HG03354 (cell line): Measurements from ENCODE around the gene FTCD.
"Not testable (repeated sequence)": the region's sequence is repeated elsewhere in the genome, so short reads cannot be mapped to it uniquely, and the experiment has no call there.

Experiments used
- ATAC-seq: cut with Tn5 transposase; IDR thresholded peaks from one replicate; pipeline ENCODE4 v1.9.1; 2021; ENCODE audit warnings: mild to moderate bottlenecking; ENCODE audit not compliant: unreplicated experiment, poor library complexity, severe bottlenecking

Gene FTCD

DNA sequence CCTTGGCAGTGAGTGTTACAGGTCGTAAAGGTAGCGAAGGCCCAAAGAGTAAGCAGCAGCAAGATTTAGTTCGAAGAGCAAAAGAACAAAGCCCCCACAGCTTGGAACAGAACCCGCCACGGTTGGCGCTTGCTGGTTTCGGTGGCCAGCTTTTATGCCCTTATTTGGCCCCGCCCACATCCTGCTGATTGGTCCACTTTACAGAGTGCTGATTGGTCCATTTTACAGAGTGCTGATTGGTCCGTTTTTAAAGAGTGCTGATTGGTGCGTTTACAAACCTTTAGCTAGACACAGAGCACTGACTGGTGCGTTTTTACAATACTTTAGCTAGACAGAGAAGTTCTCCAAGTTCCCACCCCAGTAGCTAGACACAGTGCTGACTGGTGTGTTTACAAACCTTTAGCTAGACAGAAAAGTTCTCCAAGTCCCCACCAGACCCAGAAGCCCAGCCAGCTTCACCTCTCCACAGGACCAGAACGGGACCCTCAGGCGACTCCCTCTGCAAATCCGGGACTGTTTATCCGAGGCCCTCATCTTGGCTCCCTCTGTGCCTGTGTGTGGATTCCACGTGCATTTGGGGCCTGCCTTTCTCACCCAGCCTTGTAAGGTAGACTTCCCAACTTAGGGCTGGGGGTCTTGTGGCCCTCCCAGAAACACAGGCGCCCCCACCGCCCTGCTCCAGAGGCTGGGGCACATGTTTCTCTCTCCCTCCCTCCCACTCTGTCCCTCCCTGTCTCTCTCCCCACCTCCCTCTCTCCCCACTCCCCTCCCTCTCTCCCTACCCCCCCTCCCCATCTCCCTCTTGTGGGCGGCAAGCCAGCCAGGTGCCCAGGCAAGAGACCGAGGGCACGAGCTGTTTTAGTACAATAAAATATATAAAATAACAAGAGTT is 12.6 kb downstream of the FTCD start:
- ATAC-seq, result no peak

DNA sequence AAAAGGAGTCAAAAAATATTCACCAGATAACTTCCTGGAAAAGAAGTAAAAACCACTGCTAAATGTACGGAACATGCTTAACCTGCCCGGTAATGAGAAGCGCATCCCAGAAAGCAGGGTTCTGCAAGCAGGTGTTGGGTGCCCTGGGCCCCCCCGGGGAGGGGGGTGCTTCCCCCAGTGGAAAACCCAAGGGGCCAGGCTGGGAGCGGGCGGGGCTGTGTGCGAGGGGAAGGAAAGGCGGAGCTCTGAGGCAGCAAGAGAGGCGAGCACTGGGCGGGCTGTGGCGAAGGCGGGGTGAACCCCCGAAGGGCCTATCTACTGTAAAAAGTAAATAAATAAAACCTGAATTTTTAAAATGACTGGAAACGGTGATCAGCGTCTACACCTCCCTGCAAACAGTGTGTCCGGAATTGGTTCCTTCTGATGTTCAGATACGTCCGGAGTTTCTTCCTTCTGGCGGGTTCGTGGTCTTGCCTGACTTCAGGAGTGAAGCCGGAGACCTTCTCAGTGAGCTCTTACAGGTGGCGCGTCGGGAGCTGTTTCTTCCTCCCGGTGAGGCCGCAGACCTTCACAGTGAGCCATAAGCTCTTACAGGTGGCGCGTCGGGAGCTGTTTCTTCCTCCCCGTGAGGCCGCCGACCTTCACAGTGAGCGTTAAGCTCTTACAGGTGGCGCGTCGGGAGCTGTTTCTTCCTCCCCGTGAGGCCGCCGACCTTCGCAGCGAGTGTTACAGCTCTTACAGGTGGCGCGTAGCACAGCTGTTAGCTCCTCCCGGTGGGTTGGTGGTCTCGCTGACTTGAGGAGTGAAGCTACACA is 13.4 kb downstream of the FTCD start:
- no peak for ATAC-seq

DNA sequence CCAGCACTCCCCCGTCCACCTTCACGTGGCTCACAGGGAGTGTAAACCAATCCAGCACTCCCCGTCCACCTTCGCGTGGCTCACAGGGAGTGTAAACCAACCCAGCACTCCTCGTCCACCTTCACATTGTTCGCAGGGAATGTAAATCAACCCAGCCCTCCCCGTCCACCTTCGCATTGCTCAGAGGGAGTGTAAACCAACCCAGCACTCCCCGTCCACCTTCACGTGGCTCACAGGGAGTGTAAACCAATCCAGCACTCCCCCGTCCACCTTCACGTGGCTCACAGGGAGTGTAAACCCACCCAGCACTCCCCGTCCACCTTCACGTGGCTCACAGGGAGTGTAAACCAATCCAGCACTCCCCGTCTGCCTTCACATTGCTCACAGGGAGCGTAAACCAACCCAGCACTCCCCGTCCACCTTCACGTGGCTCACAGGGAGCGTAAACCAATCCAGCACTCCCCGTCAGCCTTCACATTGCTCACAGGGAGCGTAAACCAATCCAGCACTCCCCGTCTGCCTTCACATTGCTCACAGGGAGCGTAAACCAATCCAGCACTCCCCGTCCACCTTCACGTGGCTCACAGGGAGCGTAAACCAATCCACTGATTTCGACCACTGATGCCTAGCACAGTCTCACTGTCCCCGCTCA is 14.9 kb downstream of the FTCD start:
- not testable (repeated sequence) for ATAC-seq

DNA sequence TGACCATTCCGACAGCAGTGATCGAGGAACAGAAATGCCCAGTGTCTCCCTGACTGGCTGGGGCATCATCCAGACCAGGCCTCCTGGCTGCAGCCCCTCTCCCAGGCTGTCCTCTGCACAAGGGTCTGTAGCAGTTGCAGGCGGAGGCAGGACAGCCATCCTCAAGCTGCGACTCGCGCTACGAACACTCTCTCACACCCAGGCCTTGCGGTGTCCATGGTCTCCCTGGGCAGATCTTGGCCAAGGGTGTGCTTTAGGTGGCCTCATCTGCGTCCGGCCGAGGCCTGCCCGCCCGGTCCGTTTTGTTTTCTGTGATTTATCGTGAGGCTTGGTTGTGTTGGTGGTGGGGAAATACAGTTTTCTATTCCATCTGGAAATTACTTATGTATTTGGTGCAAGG is 15.7 kb downstream of the FTCD start:
- no peak for ATAC-seq

- ATAC-seq, result no peak
These were observed 16.9 kb downstream of the FTCD start for GRCh38 chr21:46138383-46138970.

- no peak for ATAC-seq
These were observed 17.5 kb downstream of the FTCD start for GRCh38 chr21:46137908-46138307.

DNA sequence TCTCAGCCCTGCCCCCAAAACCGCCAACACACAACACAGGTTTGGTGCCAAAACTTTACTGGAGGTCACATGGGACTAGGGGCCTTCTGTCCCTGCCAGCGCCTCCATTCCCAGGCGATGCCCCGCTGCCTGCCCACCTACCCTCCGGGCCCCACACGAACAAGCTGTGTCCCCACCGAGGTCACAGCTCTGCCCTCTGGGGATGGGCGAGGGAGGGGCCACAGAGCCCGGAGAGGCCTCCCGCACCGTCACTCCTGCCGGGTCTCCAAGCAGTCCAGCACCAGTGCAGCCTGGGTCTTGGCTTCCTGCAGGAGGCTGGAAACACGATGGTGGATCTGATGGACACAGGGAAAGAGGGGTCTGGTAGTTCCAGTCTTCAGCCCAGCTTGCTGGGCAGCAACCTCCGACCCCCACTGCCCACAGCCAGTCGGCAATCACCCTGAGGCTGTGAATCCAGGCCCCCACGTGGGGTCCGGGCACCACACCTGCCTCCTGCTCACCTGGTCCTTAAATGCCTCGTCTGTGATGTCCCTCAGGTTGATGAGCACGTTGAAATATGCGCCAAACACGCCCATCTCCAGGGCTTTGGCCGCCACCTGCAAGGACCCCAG is 18.5 kb downstream of the FTCD start:
- ATAC-seq, result no peak

- no peak for ATAC-seq
These were observed 19.5 kb downstream of the FTCD start for GRCh38 chr21:46135782-46136395.

GRCh38 chr21:46131838-46132651 is 23.3 kb downstream of the FTCD start:
- ATAC-seq, result no peak

DNA sequence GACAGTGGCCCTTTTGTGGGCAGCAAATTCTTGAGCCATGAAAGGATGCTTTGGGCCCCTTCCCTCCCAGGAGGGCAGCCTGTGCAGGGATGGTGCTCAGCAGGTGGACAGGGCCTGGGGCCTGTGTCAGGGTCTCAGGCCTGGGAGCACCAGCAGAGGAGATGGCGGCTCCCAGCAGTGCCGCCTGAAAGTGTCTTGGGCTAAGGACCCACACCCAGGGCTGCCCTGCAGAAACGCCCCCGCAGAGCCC is 23.9 kb downstream of the FTCD start:
- no peak for ATAC-seq

DNA sequence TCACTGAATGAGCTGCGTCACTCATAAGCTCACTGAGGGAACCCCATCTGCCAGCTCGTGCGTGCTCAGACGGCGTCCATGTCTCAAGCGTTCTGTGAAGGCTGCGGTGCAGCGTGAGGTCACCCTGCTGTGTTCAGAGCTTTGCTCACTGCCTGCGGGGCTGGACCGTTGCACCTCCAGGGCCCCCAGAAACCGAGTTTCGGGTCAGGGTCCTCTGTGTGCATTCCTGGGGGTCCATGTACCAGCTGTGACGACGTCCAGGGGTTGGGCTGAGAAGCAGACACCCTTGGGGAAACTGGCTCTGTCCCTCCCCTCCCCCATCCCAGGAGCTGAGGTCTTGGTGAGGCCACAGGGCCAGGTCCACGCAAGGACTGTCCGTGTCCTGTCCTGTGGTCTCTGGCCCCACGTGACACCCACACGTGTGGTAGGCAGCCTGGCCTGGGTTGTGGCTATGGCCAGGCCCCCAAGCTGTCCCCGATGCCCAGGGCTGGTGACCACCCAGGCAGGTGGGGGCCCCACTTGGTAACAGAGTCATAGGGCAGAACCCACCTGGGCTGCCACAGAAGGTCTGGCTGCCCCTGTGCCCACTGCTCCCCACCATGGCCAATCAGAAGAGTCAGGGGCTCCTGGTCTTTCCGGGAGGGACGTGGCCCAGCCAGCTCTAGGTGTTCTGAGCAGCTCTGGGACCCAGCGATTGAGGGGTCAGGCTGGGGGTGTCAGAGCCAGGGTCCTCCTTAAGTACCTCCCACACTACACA is 24.4 kb downstream of the FTCD start:
- ATAC-seq, result no peak

GRCh38 chr21:46129846-46130651 is 25.3 kb downstream of the FTCD start:
- no peak for ATAC-seq

GRCh38 chr21:46128933-46129571 is 26.3 kb downstream of the FTCD start:
- no peak for ATAC-seq

DNA sequence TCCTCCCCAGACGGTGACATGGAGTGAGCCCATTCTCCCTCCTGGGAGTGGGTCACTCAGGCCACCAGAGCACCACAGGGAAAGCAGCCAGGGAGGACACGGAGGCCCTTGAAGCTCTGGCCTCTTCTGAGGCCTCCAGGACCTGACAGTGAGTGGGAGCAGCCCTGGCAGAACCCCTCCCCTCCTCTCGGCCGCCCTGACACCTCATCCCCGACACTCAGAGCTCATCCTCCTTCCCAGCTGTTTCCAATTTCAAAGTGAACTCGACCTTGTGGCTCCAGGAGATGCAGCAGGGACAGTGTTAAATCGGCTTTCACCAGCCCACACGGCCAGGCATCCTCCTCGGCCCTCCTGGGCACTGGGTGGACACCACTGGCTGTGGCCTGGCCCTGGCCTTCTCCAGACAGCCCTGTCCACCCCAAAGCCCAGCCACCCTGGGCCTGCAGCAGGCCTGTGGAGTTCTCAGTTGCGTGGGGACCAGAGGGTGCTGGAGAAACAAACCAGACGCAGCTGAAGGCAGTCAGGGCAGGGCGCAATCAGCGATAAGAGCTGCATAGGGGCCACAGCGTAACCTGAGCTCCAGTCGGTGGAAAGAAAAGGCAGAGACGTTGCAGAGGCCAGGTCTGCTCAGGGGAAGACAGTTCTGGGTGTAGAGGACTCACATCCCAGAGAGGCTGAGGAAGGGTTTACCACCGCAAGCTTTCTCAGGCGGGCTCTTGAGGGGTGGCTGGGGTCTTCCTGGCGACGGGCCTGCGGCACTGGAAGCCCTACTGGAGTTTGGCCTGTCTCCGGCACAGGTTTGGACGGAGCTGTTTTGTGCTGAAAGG is 27.1 kb downstream of the FTCD start:
- ATAC-seq, result no peak

DNA sequence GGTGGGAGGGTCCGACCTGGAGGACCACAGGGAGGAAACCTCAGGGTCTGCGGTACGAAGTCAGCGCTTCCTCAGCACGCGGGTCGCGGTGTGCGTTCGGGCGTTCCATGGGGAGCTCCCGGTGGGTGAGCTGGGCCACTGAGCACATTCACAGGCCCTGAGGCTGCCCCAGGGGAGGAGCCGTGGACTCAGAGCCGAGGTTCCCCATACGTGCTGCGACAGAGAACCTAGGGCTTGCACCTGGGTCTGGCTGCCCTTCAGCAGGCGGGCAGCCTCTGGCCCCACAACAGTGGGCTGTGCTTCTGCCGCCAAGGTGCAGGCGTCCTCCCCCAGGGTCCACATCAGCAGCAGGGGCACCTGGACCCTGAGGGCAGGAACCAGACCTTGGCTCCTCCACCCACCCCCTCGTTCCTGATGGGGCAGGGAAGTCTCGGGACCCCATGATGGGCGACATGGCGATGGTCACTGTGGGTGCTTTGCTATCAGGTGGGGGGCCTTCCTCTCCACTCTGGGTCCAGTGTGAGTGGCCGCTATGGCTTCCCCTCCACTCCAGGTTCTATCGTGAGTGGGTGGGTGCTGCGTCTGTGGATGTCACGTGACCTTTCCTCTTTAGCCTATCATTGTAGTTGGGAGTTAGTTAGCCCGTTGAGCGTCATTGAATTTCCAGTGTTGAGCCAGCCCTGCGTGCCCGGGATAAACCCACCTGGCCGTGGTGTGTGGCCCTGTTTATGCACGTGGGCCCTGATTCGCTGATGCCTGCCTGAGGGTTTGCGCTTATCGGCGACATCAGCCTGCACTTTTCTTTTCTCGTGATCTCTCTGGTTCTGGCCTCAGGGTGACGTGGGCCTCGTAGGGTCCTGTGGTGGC is 27.9 kb downstream of the FTCD start:
- no peak for ATAC-seq
